PC-3 (cell line): ENCODE data around the gene HES7.

Experiments used
- CTCF ChIP-seq: fragments of 300-600 bp; sonication (generic); conservative IDR thresholded peaks from 2 replicates; pipeline ENCODE4 v1.5.1; 2017; ENCODE audit warnings: antibody characterized with exemption, low read depth, mild to moderate bottlenecking, low read length
- EZH2phosphoT487 ChIP-seq: fragments of 300-600 bp; sonication (generic); IDR thresholded peaks from 2 replicates; pipeline ENCODE4 v1.6.1; 2018; ENCODE audit warnings: mild to moderate bottlenecking, antibody characterized with exemption, low read length, borderline replicate concordance

- TF ChIP-seq CTCF (no peak), EZH2phosphoT487 (no peak)
These were observed 39.7 kb downstream of the HES7 start for GRCh38 chr17:8084250-8084649.
